ENCODE measurements around the gene PABPN1. TPM values are rescaled to one million over a fixed set of nuclear protein-coding genes. Genes with fewer than 3 reads are reported as not detected.
A peak's percentile ranks its signal among the peaks of the same experiment; 100 is the strongest.

PABPN1 gene
- total and polyA plus RNA-seq, 2 of the 13 experiments (the other 11 are each of a cell fraction or from before 2014, with no cell fraction given), result 233 to 524 TPM

DNA sequence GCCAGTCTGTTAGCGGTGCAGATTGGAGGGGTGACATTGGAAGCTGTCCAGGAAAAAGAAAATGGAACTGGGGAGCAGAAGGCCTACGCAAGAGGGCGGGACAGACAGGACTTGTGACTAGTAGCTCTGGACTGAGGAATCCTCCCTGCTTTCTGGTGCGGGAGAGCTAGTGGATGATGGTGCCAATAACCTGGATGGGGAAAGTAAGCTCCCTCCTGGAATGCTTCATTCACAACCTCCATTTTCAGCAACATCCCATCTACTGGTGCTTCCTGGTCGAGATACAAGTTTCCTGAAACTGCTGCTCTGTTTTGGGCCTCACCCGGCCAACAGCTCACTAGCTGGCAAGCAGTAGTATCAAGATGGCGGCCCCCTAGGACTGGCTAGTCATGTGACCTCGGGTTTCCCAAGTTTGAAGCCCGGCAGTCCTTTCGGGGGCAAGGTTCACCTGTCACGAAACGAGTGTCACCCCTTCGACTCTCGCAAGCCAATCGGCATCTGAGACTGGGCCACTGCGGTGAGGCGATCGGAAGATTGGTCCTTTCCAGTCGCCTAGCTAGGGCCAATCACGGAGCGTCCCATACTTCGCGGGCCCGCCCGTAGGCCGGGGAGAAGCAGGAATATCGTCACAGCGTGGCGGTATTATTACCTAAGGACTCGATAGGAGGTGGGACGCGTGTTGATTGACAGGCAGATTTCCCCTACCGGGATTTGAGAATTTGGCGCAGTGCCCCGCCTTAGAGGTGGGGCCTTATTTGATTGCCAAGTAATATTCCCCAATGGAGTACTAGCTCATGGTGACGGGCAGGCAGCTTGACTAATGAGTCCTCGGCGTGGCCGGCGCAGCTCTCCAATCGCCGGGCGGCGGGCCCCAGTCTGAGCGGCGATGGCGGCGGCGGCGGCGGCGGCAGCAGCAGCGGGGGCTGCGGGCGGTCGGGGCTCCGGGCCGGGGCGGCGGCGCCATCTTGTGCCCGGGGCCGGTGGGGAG lies at the start of gene PABPN1 (continued):
- TF ChIP-seq MEIS2 (CRISPR knock-in tag; IDR thresholded peaks at IDR 0.05), result peak; percentile 99
- no peak for TF ChIP-seq ZUFSP (CRISPR knock-in tag; IDR thresholded peaks at IDR 0.05; ENCODE audit: borderline replicate concordance)
- TF ChIP-seq, protein P1, sequence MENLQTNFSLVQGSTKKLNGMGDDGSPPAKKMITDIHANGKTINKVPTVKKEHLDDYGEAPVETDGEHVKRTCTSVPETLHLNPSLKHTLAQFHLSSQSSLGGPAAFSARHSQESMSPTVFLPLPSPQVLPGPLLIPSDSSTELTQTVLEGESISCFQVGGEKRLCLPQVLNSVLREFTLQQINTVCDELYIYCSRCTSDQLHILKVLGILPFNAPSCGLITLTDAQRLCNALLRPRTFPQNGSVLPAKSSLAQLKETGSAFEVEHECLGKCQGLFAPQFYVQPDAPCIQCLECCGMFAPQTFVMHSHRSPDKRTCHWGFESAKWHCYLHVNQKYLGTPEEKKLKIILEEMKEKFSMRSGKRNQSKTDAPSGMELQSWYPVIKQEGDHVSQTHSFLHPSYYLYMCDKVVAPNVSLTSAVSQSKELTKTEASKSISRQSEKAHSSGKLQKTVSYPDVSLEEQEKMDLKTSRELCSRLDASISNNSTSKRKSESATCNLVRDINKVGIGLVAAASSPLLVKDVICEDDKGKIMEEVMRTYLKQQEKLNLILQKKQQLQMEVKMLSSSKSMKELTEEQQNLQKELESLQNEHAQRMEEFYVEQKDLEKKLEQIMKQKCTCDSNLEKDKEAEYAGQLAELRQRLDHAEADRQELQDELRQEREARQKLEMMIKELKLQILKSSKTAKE (CRISPR knock-in tag; IDR thresholded peaks at IDR 0.05; ENCODE audit: borderline replicate concordance), result no peak; the same call in 1 of the 2 replicates
- peak; percentile 82; the same call in 1 of the 2 replicates for TF ChIP-seq CREB3 (CRISPR knock-in tag; IDR thresholded peaks at IDR 0.05)
- peak; percentile 94 for TF ChIP-seq LCORL (IDR thresholded peaks at IDR 0.05)
- TF ChIP-seq LCORL (CRISPR knock-in tag; IDR thresholded peaks at IDR 0.05), result 0 out of 2 replicates have a peak, but pooled peaks have one; percentile 45
- TF ChIP-seq IRF1 (CRISPR knock-in tag; IDR thresholded peaks at IDR 0.05; ENCODE audit: low read depth), result peak; percentile 25; the same call in 1 of the 2 replicates
- TF ChIP-seq CHD4 (IDR thresholded peaks at IDR 0.05; ENCODE audit: borderline replicate concordance, low read length), result peak; percentile 94; the same call in 1 of the 2 replicates
- TF ChIP-seq XBP1 (CRISPR knock-in tag; IDR thresholded peaks at IDR 0.05), result peak; percentile 81
- peak; percentile 80 for TF ChIP-seq PAWR (CRISPR knock-in tag; IDR thresholded peaks at IDR 0.05; ENCODE audit: borderline replicate concordance)
- no peak for TF ChIP-seq NFIC (IDR thresholded peaks at IDR 0.05; ENCODE audit: low read length)
- TF ChIP-seq MYC (CRISPR knock-in tag; IDR thresholded peaks at IDR 0.05; ENCODE audit: borderline replicate concordance), result peak; percentile 96
- TF ChIP-seq, protein P2, sequence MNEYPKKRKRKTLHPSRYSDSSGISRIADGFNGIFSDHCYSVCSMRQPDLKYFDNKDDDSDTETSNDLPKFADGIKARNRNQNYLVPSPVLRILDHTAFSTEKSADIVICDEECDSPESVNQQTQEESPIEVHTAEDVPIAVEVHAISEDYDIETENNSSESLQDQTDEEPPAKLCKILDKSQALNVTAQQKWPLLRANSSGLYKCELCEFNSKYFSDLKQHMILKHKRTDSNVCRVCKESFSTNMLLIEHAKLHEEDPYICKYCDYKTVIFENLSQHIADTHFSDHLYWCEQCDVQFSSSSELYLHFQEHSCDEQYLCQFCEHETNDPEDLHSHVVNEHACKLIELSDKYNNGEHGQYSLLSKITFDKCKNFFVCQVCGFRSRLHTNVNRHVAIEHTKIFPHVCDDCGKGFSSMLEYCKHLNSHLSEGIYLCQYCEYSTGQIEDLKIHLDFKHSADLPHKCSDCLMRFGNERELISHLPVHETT (CRISPR knock-in tag; conservative IDR thresholded peaks at IDR 0.05), result peak; percentile 96
- TF ChIP-seq, protein P3, sequence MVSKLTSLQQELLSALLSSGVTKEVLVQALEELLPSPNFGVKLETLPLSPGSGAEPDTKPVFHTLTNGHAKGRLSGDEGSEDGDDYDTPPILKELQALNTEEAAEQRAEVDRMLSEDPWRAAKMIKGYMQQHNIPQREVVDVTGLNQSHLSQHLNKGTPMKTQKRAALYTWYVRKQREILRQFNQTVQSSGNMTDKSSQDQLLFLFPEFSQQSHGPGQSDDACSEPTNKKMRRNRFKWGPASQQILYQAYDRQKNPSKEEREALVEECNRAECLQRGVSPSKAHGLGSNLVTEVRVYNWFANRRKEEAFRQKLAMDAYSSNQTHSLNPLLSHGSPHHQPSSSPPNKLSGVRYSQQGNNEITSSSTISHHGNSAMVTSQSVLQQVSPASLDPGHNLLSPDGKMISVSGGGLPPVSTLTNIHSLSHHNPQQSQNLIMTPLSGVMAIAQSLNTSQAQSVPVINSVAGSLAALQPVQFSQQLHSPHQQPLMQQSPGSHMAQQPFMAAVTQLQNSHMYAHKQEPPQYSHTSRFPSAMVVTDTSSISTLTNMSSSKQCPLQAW (CRISPR knock-in tag; IDR thresholded peaks at IDR 0.05), result peak; percentile 97
- no peak for TF ChIP-seq ZNF558 (CRISPR knock-in tag; IDR thresholded peaks at IDR 0.05; ENCODE audit: borderline replicate concordance)
- peak; percentile 98 for TF ChIP-seq CREB1 (IDR thresholded peaks at IDR 0.05)
- TF ChIP-seq CREB1 (CRISPR knock-in tag; IDR thresholded peaks at IDR 0.05), result no peak
- peak; percentile 77 for TF ChIP-seq ZNF839 (CRISPR knock-in tag; IDR thresholded peaks at IDR 0.05; ENCODE audit: borderline replicate concordance)
- peak; percentile 95 for TF ChIP-seq ZSCAN9 (CRISPR knock-in tag; IDR thresholded peaks at IDR 0.05; ENCODE audit: borderline replicate concordance)
- TF ChIP-seq ZFP41 (CRISPR knock-in tag; IDR thresholded peaks at IDR 0.05; ENCODE audit: borderline replicate concordance), result peak; percentile 95
